Natural killer cell (primary cell): ENCODE data around the gene LEPR. TPM values are rescaled to one million over a fixed set of nuclear protein-coding genes. Genes with fewer than 3 reads are reported as not detected.

Source experiments
- ATAC-seq, 3 donors: fragments of 150-1000 bp in 2 of 3; fragments of 200-7000 bp in 1 of 3; cut with Tn5 transposase; 1 replicate in 1 of 3; 2 replicates in 2 of 3; pipeline ENCODE4 v1.10.0; 2021; ENCODE audit warnings: mild to moderate bottlenecking in 2 of 3, moderate library complexity in 2 of 3
- DNase-seq, 2 donors: peaks; one replicate each; pipeline versions ENCODE4 v3.0.0 to v3.0.0-alpha.2; 2013 to 2021; ENCODE audit warnings: mixed read lengths in 1 of 2
- H3K27ac ChIP-seq: one replicate; pipeline ENCODE4 v1.5.1; 2013; ENCODE audit warnings: mild to moderate bottlenecking, low read length
- H3K27me3 ChIP-seq: one replicate; pipeline ENCODE4 v1.6.1; 2013; ENCODE audit warnings: low read length; ENCODE audit not compliant: control insufficient read depth, insufficient read depth
- H3K36me3 ChIP-seq: one replicate; pipeline ENCODE4 v1.6.1; 2013; ENCODE audit warnings: low read length; ENCODE audit not compliant: control insufficient read depth, insufficient read depth
- H3K4me1 ChIP-seq: one replicate; pipeline ENCODE4 v1.6.1; 2013; ENCODE audit warnings: low read length; ENCODE audit not compliant: control insufficient read depth, insufficient read depth
- H3K4me3 ChIP-seq: one replicate; pipeline ENCODE4 v1.5.1; 2013; ENCODE audit warnings: low read length
- H3K9me3 ChIP-seq: one replicate; pipeline ENCODE4 v1.6.1; 2013; ENCODE audit warnings: low read length; ENCODE audit not compliant: control insufficient read depth, insufficient read depth
- H3K27ac Mint-ChIP-seq, 2 donors: one replicate each; pipeline ENCODE4 v1.8.0; 2022; ENCODE audit warnings: mild to moderate bottlenecking in 2 of 2, mixed read lengths in 2 of 2, moderate library complexity in 1 of 2
- H3K27me3 Mint-ChIP-seq, 2 donors: one replicate each; pipeline ENCODE4 v1.8.0; 2022; ENCODE audit warnings: low read depth in 2 of 2, mixed read lengths in 2 of 2
- H3K36me3 Mint-ChIP-seq: one replicate; pipeline ENCODE4 v1.8.0; 2022; ENCODE audit warnings: mixed read lengths
- H3K4me1 Mint-ChIP-seq, 2 donors: one replicate each; pipeline ENCODE4 v1.8.0; 2022; ENCODE audit warnings: mixed read lengths in 2 of 2
- H3K4me3 Mint-ChIP-seq: one replicate; pipeline ENCODE4 v1.8.0; 2022; ENCODE audit warnings: mild to moderate bottlenecking, moderate library complexity, mixed read lengths
- H3K9me3 Mint-ChIP-seq, 2 donors: one replicate each; pipeline ENCODE4 v1.8.0; 2022; ENCODE audit warnings: mixed read lengths in 2 of 2
- CTCF ChIP-seq: fragments of 200-600 bp; IDR thresholded peaks from one replicate; pipeline ENCODE4 v1.8.0; 2022; ENCODE audit warnings: antibody characterized with exemption
- WGBS: methylation state at CpG from one replicate; pipeline ENCODE4 v1.1.7; 2013; ENCODE audit warnings: missing lambda C conversion rate; ENCODE audit not compliant: insufficient coverage; 5-methylcytosine and 5-hydroxymethylcytosine counted together
- intact Hi-C: fragments of 100-400 bp; cut with micrococcal nuclease; formaldehyde crosslinking; loops from one replicate; pipeline ENCODE4 v1.14.2; 2022
- total RNA-seq, 4 donors: library from RNA; stranded (reverse); fragments of 120-200 nt in 1 of 4; gene quantifications; one replicate each; pipeline versions ENCODE4 v1.2.3 to v1.2.4, GENCODE V29; 2013 to 2022

Gene LEPR
- total RNA-seq, 3 donors from 2014 or later (not counting 1 experiment from before 2014, with no cell fraction given): 2.0 to 3.6 (median 2.1) TPM

DNA sequence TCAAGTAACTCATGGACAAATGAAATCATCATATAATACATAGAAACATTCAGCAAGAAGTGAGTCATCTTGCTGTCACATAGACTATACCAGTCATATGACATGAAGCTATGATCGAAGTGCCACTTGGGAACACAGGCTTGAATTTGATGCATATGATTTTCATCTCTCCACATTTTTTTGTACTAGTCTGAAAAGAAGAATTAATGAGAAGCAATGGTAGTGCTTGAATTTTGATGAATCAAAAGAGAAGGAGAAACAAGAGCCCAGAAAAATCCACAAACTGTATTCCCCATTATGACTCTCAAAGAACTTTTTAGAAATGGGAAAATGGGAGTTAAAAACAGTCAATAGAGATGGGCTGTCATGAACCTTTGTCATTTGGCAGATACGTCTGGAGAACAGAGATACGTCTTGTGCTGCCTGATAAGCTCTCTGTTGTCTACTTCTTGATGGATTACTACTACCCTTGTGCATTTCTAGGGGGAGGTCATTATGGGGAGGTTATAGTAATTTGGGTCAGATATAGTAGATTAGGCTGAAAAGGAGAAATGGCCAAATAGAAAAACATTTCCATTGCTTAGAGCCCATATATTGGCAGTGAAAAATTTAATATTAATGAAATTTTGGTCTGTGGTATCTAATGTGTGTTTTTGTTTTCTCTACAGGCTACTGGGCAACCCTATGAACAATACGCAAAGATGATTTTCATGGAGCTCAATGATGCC, 8.0 kb upstream of the LEPR start:
- WGBS: 96% methylated on average over 4 of the region's 4 CpGs
- Mint-ChIP-seq H3K9me3 (no peaks in the 10 kb centered on the region), H3K27me3 (peaks cover 32 to 70% of the 10 kb centered on the region in 2 donors)

GRCh38 chr1:65412984-65413375, 7.5 kb upstream of the LEPR start:
- DNase-seq (no peak), ATAC-seq (no peak)
- Mint-ChIP-seq H3K27ac (no peak overlapping the region), H3K4me3 (no peak overlapping the region), H3K4me1 (no peaks in the 10 kb centered on the region), H3K27me3 (peaks cover 34 to 72% of the 10 kb centered on the region in 2 donors), H3K36me3 (no peaks in the 10 kb centered on the region), H3K9me3 (no peaks in the 10 kb centered on the region)
- Histone ChIP-seq H3K4me3 (no peak overlapping the region), H3K27me3 (no peaks in the 10 kb centered on the region), H3K27ac (no peak overlapping the region), H3K36me3 (no peaks in the 10 kb centered on the region), H3K9me3 (no peaks in the 10 kb centered on the region), H3K4me1 (no peaks in the 10 kb centered on the region)
- intact Hi-C loops: no loop called here
- no peak for TF ChIP-seq CTCF
- 100% methylated on average over 2 of the region's 3 CpGs for WGBS

More for the DNA sequence above, 8.0 kb upstream of the LEPR start:
- H3K9me3 ChIP-seq: no peaks in the 10 kb centered on the region
- no peak overlapping the region for H3K4me3 ChIP-seq
- H3K36me3 ChIP-seq: no peaks in the 10 kb centered on the region
- DNase-seq: no peak
- intact Hi-C loops: no loop called here
- no peaks in the 10 kb centered on the region for H3K4me1 ChIP-seq
- H3K4me3 Mint-ChIP-seq: no peak overlapping the region
- no peaks in the 10 kb centered on the region for H3K27me3 ChIP-seq
- no peak overlapping the region for H3K27ac Mint-ChIP-seq
- no peaks in the 10 kb centered on the region for H3K4me1 Mint-ChIP-seq
- no peaks in the 10 kb centered on the region for H3K36me3 Mint-ChIP-seq
- H3K27ac ChIP-seq: no peak overlapping the region
- no peak for ATAC-seq
- TF ChIP-seq CTCF: no peak

DNA sequence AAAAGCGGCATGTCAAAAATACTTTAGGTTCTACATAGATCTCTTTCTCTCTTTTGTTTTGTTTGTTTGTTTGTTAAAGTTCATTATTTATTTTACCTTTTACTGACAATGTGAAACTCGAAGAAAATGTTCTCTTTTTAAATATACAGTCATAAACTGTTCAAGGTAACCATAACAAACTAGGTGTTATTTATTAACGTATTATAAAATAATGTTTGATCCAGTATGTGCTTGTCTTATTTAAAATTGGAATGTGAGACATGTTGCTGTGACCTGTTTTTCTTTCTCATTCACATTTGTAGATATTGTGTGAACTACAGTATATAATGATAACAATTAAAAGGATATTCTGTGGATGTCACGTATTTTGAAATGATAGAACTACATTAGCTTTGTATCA, 5.9 kb upstream of the LEPR start:
- no peak for DNase-seq
- peaks cover 28 to 64% of the 10 kb centered on the region in 2 donors for H3K27me3 Mint-ChIP-seq
- Histone ChIP-seq H3K4me1 (peaks cover 2% of the 10 kb centered on the region), H3K36me3 (no peaks in the 10 kb centered on the region), H3K27me3 (no peaks in the 10 kb centered on the region), H3K27ac (no peak overlapping the region), H3K9me3 (no peaks in the 10 kb centered on the region), H3K4me3 (no peak overlapping the region)
- H3K27ac Mint-ChIP-seq: no peak overlapping the region
- peaks cover 1% of the 10 kb centered on the region in 2 donors for H3K4me1 Mint-ChIP-seq
- no peaks in the 10 kb centered on the region for H3K9me3 Mint-ChIP-seq
- no peak for TF ChIP-seq CTCF
- H3K4me3 Mint-ChIP-seq: no peak overlapping the region
- H3K36me3 Mint-ChIP-seq: no peaks in the 10 kb centered on the region
- ATAC-seq: no peak
- intact Hi-C loops: no loop called here
- 86% methylated on average over 1 of the region's 4 CpGs for WGBS

GRCh38 chr1:65416767-65417166, 3.7 kb upstream of the LEPR start:
- H3K4me1 ChIP-seq: peaks cover 7% of the 10 kb centered on the region
- no peaks in the 10 kb centered on the region for H3K9me3 ChIP-seq
- peaks cover 8 to 9% of the 10 kb centered on the region in 2 donors for H3K4me1 Mint-ChIP-seq
- no peaks in the 10 kb centered on the region for H3K36me3 Mint-ChIP-seq
- H3K36me3 ChIP-seq: no peaks in the 10 kb centered on the region
- DNase-seq: no peak
- no peak overlapping the region for H3K4me3 ChIP-seq
- H3K27me3 ChIP-seq: no peaks in the 10 kb centered on the region
- intact Hi-C loops: no loop called here
- TF ChIP-seq CTCF: no peak
- no peak overlapping the region for H3K27ac ChIP-seq
- H3K27ac Mint-ChIP-seq: no peak overlapping the region
- no peak for ATAC-seq
- no CpG with 5 or more reads among the region's 1 CpG for WGBS
- H3K27me3 Mint-ChIP-seq: peaks cover 19 to 45% of the 10 kb centered on the region in 2 donors
- H3K4me3 Mint-ChIP-seq: no peak overlapping the region
- no peaks in the 10 kb centered on the region for H3K9me3 Mint-ChIP-seq
